ENCODE results near the gene AQP12B. TPM values are rescaled to one million over a fixed set of nuclear protein-coding genes. Genes with fewer than 3 reads are reported as not detected.
"Not testable (repeated sequence)": the region's sequence is repeated elsewhere in the genome, so short reads cannot be mapped to it uniquely, and the experiment has no call there.

The AQP12B gene
- total and polyA plus RNA-seq, 2 donors from 2014 or later, result not detected

- H3K36me3 ChIP-seq (ENCODE audit: control insufficient read depth in 2 of 3, insufficient read depth in 3 of 3, low read length in 3 of 3); intact Hi-C loops (cut with DNase I); FAIRE-seq: not testable (repeated sequence)
Observed at GRCh38 chr2:240678043-240678442, 4.6 kb downstream of the AQP12B start.

GRCh38 chr2:240675345-240675744, 7.3 kb downstream of the AQP12B start:
- DNase-seq; H3K36me3 ChIP-seq (ENCODE audit: control insufficient read depth in 2 of 3, insufficient read depth in 3 of 3, low read length in 3 of 3); H3K4me1 ChIP-seq (ENCODE audit: control insufficient read depth in 2 of 3, insufficient read depth in 2 of 3, low read depth in 1 of 3, low read length in 3 of 3); H3K9me3 ChIP-seq (ENCODE audit: control insufficient read depth in 2 of 3, insufficient read depth in 1 of 3, low read length in 3 of 3); H3K27ac ChIP-seq (ENCODE audit: low read depth in 2 of 2, low read length in 2 of 2); H3K4me3 ChIP-seq (ENCODE audit: low read length in 3 of 3); H3K9ac ChIP-seq (ENCODE audit: low read length in 3 of 3); H3K27me3 ChIP-seq (ENCODE audit: control insufficient read depth, insufficient read depth, low read length); FAIRE-seq; intact Hi-C loops (cut with DNase I): not testable (repeated sequence)

More at GRCh38 chr2:240678043-240678442, 4.6 kb downstream of the AQP12B start:
- H3K27ac ChIP-seq (ENCODE audit: low read depth in 2 of 2, low read length in 2 of 2); H3K9ac ChIP-seq (ENCODE audit: low read length in 3 of 3); H3K9me3 ChIP-seq (ENCODE audit: control insufficient read depth in 2 of 3, insufficient read depth in 1 of 3, low read length in 3 of 3); H3K27me3 ChIP-seq (ENCODE audit: control insufficient read depth, insufficient read depth, low read length); H3K4me1 ChIP-seq (ENCODE audit: control insufficient read depth in 2 of 3, insufficient read depth in 2 of 3, low read depth in 1 of 3, low read length in 3 of 3); DNase-seq; H3K4me3 ChIP-seq (ENCODE audit: low read length in 3 of 3): not testable (repeated sequence)

- H3K36me3 ChIP-seq (ENCODE audit: control insufficient read depth in 2 of 3, insufficient read depth in 3 of 3, low read length in 3 of 3); H3K9ac ChIP-seq (ENCODE audit: low read length in 3 of 3); H3K4me1 ChIP-seq (ENCODE audit: control insufficient read depth in 2 of 3, insufficient read depth in 2 of 3, low read depth in 1 of 3, low read length in 3 of 3); H3K4me3 ChIP-seq (ENCODE audit: low read length in 3 of 3); H3K27me3 ChIP-seq (ENCODE audit: control insufficient read depth, insufficient read depth, low read length); H3K9me3 ChIP-seq (ENCODE audit: control insufficient read depth in 2 of 3, insufficient read depth in 1 of 3, low read length in 3 of 3); intact Hi-C loops (cut with DNase I); H3K27ac ChIP-seq (ENCODE audit: low read depth in 2 of 2, low read length in 2 of 2); FAIRE-seq: not testable (repeated sequence)
- DNase-seq, result peak in 3 of 5 donors; percentile 6 to 43 (median 11)
Observed at GRCh38 chr2:240674461-240675184, 8.1 kb downstream of the AQP12B start.

GRCh38 chr2:240672701-240673190, 9.9 kb downstream of the AQP12B start:
- no peaks in the 10 kb centered on the region for H3K36me3 ChIP-seq (ENCODE audit: control insufficient read depth in 2 of 3, insufficient read depth in 3 of 3, low read length in 3 of 3)
- intact Hi-C loops (cut with DNase I), result no loop called here
- H3K4me3 ChIP-seq (ENCODE audit: low read length in 3 of 3), result no peak overlapping the region
- TF ChIP-seq CTCF (IDR thresholded peaks at IDR 0.05; ENCODE audit: borderline replicate concordance, extremely low read depth, insufficient read depth), result no peak
- no peaks in the 10 kb centered on the region for H3K4me1 ChIP-seq (ENCODE audit: control insufficient read depth in 2 of 3, insufficient read depth in 2 of 3, low read depth in 1 of 3, low read length in 3 of 3)
- DNase-seq, result peak in 3 of 5 donors; percentile 30 to 45 (median 42)
- H3K27me3 ChIP-seq (ENCODE audit: control insufficient read depth, insufficient read depth, low read length), result peaks cover 4% of the 10 kb centered on the region
- H3K9ac ChIP-seq (ENCODE audit: low read length in 3 of 3), result no peak overlapping the region
- no peak overlapping the region for H3K27ac ChIP-seq (ENCODE audit: low read depth in 2 of 2, low read length in 2 of 2)
- no peak for FAIRE-seq
- H3K9me3 ChIP-seq (ENCODE audit: control insufficient read depth in 2 of 3, insufficient read depth in 1 of 3, low read length in 3 of 3), result no peaks in the 10 kb centered on the region

GRCh38 chr2:240672076-240672700, 10.5 kb downstream of the AQP12B start:
- no peaks in the 10 kb centered on the region for H3K9me3 ChIP-seq (ENCODE audit: control insufficient read depth in 2 of 3, insufficient read depth in 1 of 3, low read length in 3 of 3)
- intact Hi-C loops (cut with DNase I), result no loop called here
- H3K27me3 ChIP-seq (ENCODE audit: control insufficient read depth, insufficient read depth, low read length), result peaks cover 4% of the 10 kb centered on the region
- DNase-seq (no peak), FAIRE-seq (no peak)
- no peaks in the 10 kb centered on the region for H3K36me3 ChIP-seq (ENCODE audit: control insufficient read depth in 2 of 3, insufficient read depth in 3 of 3, low read length in 3 of 3)
- no peaks in the 10 kb centered on the region for H3K4me1 ChIP-seq (ENCODE audit: control insufficient read depth in 2 of 3, insufficient read depth in 2 of 3, low read depth in 1 of 3, low read length in 3 of 3)
- no peak overlapping the region for H3K4me3 ChIP-seq (ENCODE audit: low read length in 3 of 3)
- no peak for TF ChIP-seq CTCF (IDR thresholded peaks at IDR 0.05; ENCODE audit: borderline replicate concordance, extremely low read depth, insufficient read depth)
- H3K27ac ChIP-seq (ENCODE audit: low read depth in 2 of 2, low read length in 2 of 2), result no peak overlapping the region
- no peak overlapping the region for H3K9ac ChIP-seq (ENCODE audit: low read length in 3 of 3)
